GM12892 (cell line): Measurements from ENCODE around the gene USP7.

Source experiments
- POLR2A ChIP-seq: IDR thresholded peaks from 2 replicates; pipeline ENCODE4 v1.6.1; 2011; ENCODE audit warnings: low read depth, low read length, control low read depth
- POLR2AphosphoS5 ChIP-seq: IDR thresholded peaks from 2 replicates; pipeline ENCODE4 v1.6.1; 2011; ENCODE audit warnings: low read depth, low read length, control low read depth

- 0 out of 2 replicates have a peak, but pooled peaks have one; percentile 17 for TF ChIP-seq POLR2A
- TF ChIP-seq POLR2AphosphoS5 = no peak
Measured at GRCh38 chr16:8862309-8863130, 101.2 kb downstream of the USP7 start.
